ENCODE results near the gene WLS. TPM values are rescaled to one million over a fixed set of nuclear protein-coding genes. Genes with fewer than 3 reads are reported as not detected.

WLS gene
- total RNA-seq, 1 donor from 2014 or later: 341 TPM

DNA sequence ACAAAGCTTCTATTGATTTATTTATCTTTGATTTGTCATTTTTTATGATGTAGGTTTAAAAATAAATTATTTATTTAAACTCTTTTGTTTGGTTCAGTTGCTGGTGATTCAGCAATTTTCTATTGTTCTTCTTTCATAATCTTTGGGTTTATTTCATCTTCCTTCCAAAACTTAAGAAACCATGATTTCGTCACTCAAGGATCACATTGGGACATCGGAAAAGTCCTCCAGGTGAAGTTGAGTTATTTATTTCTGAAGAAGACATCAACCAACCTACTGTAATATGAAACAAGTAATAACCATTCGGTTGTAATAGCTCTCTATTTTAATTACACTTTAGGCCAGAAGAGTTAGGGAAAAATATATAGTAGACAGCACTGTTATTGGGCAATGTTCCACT is 23.0 kb upstream of the WLS start:
- Mint-ChIP-seq H3K27ac (ENCODE audit: unreplicated experiment) (no peak overlapping the region), H3K36me3 (ENCODE audit: unreplicated experiment) (no peaks in the 10 kb centered on the region), H3K4me1 (ENCODE audit: unreplicated experiment) (peaks cover 5% of the 10 kb centered on the region), H3K9me3 (ENCODE audit: unreplicated experiment) (peaks cover 8% of the 10 kb centered on the region), H3K4me3 (ENCODE audit: unreplicated experiment) (no peak overlapping the region), H3K27me3 (ENCODE audit: unreplicated experiment) (no peaks in the 10 kb centered on the region)
- DNase-seq (ENCODE audit: extremely low spot score, unreplicated experiment): no peak
- TF ChIP-seq, protein P1, sequence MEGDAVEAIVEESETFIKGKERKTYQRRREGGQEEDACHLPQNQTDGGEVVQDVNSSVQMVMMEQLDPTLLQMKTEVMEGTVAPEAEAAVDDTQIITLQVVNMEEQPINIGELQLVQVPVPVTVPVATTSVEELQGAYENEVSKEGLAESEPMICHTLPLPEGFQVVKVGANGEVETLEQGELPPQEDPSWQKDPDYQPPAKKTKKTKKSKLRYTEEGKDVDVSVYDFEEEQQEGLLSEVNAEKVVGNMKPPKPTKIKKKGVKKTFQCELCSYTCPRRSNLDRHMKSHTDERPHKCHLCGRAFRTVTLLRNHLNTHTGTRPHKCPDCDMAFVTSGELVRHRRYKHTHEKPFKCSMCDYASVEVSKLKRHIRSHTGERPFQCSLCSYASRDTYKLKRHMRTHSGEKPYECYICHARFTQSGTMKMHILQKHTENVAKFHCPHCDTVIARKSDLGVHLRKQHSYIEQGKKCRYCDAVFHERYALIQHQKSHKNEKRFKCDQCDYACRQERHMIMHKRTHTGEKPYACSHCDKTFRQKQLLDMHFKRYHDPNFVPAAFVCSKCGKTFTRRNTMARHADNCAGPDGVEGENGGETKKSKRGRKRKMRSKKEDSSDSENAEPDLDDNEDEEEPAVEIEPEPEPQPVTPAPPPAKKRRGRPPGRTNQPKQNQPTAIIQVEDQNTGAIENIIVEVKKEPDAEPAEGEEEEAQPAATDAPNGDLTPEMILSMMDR (IDR thresholded peaks at IDR 0.05): no peak

DNA sequence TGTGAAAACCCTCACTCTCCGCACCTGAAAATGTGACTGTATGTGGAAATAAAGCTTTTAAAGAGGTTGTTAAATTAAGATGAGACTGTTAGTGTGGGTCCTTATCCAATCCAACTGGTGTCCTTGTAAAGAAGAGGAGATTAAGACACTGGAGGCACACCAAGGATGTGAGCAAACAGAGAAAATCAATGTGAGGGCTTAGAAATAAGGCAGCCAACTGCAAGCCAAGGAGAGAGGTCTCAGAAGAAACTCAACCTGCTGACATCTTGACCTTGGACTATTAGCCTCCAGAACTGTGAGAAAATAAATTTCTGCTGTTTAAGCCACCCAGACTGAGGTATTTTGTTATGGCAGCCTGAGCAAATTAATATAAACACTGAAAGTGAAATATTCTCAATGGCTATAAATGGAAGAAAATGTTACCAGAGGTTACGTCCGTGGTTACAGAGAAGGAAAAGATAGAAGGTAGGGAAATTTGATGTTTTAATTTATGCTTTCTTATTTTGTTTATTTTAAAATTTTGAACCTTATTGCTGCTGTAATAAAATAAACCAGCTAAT is 22.4 kb upstream of the WLS start:
- Mint-ChIP-seq H3K4me1 (ENCODE audit: unreplicated experiment) (peaks cover 5% of the 10 kb centered on the region), H3K36me3 (ENCODE audit: unreplicated experiment) (no peaks in the 10 kb centered on the region), H3K27ac (ENCODE audit: unreplicated experiment) (no peak overlapping the region), H3K4me3 (ENCODE audit: unreplicated experiment) (no peak overlapping the region), H3K27me3 (ENCODE audit: unreplicated experiment) (no peaks in the 10 kb centered on the region), H3K9me3 (ENCODE audit: unreplicated experiment) (peaks cover 8% of the 10 kb centered on the region)
- TF ChIP-seq, protein P1 (IDR thresholded peaks at IDR 0.05): no peak
- DNase-seq (ENCODE audit: extremely low spot score, unreplicated experiment): no peak

DNA sequence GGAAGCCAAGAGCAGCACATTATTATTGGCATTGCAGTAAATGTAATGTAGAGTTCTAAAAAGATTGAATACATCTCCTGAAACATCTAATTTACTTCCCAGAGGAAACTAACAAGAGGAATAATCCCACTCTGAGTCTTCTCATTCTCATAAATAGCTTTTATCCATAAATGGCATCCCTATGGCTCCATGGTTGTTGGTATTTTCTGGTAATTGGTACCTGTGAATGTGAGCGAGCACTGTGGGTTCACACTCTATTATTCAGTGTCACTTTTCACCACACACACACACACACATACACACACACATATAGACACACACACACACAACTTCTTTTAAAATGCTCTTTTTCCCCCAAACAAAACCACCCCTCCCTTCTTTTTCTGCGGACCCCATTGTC is 4.7 kb upstream of the WLS start:
- no peaks in the 10 kb centered on the region for H3K36me3 Mint-ChIP-seq (ENCODE audit: unreplicated experiment)
- DNase-seq (ENCODE audit: extremely low spot score, unreplicated experiment): no peak
- H3K27me3 Mint-ChIP-seq (ENCODE audit: unreplicated experiment): peaks cover 3% of the 10 kb centered on the region
- no peak overlapping the region for H3K4me3 Mint-ChIP-seq (ENCODE audit: unreplicated experiment)
- TF ChIP-seq, protein P1 (IDR thresholded peaks at IDR 0.05): no peak
- no peak overlapping the region for H3K27ac Mint-ChIP-seq (ENCODE audit: unreplicated experiment)
- H3K9me3 Mint-ChIP-seq (ENCODE audit: unreplicated experiment): no peaks in the 10 kb centered on the region
- H3K4me1 Mint-ChIP-seq (ENCODE audit: unreplicated experiment): peaks cover 9% of the 10 kb centered on the region

DNA sequence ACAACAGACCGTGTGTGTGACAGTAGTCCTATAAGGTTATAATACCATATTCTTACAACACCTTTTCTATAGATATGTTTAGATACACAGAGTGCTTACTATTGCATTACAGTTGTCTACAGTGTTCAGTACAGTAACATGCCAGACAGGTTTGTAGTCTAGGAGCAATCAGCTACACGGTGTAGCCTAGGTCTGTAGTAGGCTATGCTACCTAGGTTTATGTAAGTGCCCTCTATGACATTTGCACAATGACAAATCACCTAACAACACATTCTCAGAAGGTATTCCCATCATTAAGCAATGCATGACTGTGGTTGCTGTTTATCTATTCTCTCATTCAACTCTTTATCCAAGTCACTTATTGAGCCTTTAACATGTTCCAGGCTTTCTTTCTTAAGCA is 1.8 kb upstream of the WLS start:
- Mint-ChIP-seq H3K27me3 (ENCODE audit: unreplicated experiment) (peaks cover 3% of the 10 kb centered on the region), H3K27ac (ENCODE audit: unreplicated experiment) (no peak overlapping the region), H3K4me1 (ENCODE audit: unreplicated experiment) (peaks cover 21% of the 10 kb centered on the region), H3K9me3 (ENCODE audit: unreplicated experiment) (no peaks in the 10 kb centered on the region), H3K4me3 (ENCODE audit: unreplicated experiment) (no peak overlapping the region), H3K36me3 (ENCODE audit: unreplicated experiment) (no peaks in the 10 kb centered on the region)
- no peak for DNase-seq (ENCODE audit: extremely low spot score, unreplicated experiment)
- TF ChIP-seq, protein P1 (IDR thresholded peaks at IDR 0.05): no peak

DNA sequence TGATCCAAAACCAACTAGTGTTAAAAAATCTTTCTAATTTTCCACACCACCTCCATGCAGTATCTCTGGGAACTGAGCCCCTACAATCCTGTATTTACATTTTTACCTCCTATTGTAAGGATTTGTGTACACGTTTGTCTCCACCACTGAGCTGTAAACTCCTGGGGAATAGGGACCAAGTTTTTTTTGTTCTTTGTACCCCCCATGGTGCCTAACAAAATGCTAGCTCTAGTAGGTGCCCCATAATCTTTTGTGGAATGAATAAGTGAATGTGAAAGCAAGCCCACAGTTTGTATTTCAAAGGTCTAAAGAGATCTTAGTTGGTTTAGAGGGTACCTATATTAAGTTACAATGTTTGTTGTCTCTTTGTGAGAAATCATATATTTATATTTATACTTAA is 879 bp upstream of the WLS start:
- peak overlapping the region; percentile 90 for H3K27ac Mint-ChIP-seq (ENCODE audit: unreplicated experiment)
- peak overlapping the region; percentile 94 for H3K4me3 Mint-ChIP-seq (ENCODE audit: unreplicated experiment)
- no peak for DNase-seq (ENCODE audit: extremely low spot score, unreplicated experiment)
- H3K9me3 Mint-ChIP-seq (ENCODE audit: unreplicated experiment): no peaks in the 10 kb centered on the region
- H3K27me3 Mint-ChIP-seq (ENCODE audit: unreplicated experiment): peaks cover 3% of the 10 kb centered on the region
- no peaks in the 10 kb centered on the region for H3K36me3 Mint-ChIP-seq (ENCODE audit: unreplicated experiment)
- TF ChIP-seq, protein P1 (IDR thresholded peaks at IDR 0.05): no peak
- peaks cover 26% of the 10 kb centered on the region for H3K4me1 Mint-ChIP-seq (ENCODE audit: unreplicated experiment)

Data from osteocyte (in vitro differentiated cells).